NB4 (cell line): ENCODE measurements around the gene SLC5A10.

Source experiments
- DNase-seq: peaks from one replicate; pipeline ENCODE4 v3.0.0; 2010; ENCODE audit warnings: low read depth
- H3K4me3 ChIP-seq: one replicate; pipeline ENCODE4 v1.5.1; 2011; ENCODE audit warnings: mild to moderate bottlenecking, low read depth, low read length, moderate library complexity
- CTCF ChIP-seq: IDR thresholded peaks from one replicate; pipeline ENCODE4 v1.5.1; 2012; ENCODE audit warnings: low read depth, low read length
- MAX ChIP-seq: IDR thresholded peaks from 2 replicates; pipeline ENCODE4 v1.6.1; 2011; ENCODE audit warnings: low read depth, low read length
- MYC ChIP-seq: IDR thresholded peaks from 2 replicates; pipeline ENCODE4 v1.6.1; 2011; ENCODE audit warnings: low read depth, low read length
- POLR2A ChIP-seq: IDR thresholded peaks from 2 replicates; pipeline ENCODE4 v1.6.1; 2011; ENCODE audit warnings: mild to moderate bottlenecking; ENCODE audit not compliant: insufficient read length; ENCODE audit errors: extremely low read depth

The SLC5A10 gene

GRCh38 chr17:18964550-18964949 lies 12.6 kb downstream of the SLC5A10 start:
- DNase-seq: no peak
- no peak overlapping the region for H3K4me3 ChIP-seq
- TF ChIP-seq MAX: no peak
- no peak for TF ChIP-seq POLR2A
- no peak for TF ChIP-seq CTCF
- TF ChIP-seq MYC: no peak

- no peak for DNase-seq
- no peak overlapping the region for H3K4me3 ChIP-seq
- TF ChIP-seq POLR2A (no peak), MYC (no peak), CTCF (no peak), MAX (no peak)
These were observed 13.7 kb downstream of the SLC5A10 start for GRCh38 chr17:18965530-18966236.

DNA sequence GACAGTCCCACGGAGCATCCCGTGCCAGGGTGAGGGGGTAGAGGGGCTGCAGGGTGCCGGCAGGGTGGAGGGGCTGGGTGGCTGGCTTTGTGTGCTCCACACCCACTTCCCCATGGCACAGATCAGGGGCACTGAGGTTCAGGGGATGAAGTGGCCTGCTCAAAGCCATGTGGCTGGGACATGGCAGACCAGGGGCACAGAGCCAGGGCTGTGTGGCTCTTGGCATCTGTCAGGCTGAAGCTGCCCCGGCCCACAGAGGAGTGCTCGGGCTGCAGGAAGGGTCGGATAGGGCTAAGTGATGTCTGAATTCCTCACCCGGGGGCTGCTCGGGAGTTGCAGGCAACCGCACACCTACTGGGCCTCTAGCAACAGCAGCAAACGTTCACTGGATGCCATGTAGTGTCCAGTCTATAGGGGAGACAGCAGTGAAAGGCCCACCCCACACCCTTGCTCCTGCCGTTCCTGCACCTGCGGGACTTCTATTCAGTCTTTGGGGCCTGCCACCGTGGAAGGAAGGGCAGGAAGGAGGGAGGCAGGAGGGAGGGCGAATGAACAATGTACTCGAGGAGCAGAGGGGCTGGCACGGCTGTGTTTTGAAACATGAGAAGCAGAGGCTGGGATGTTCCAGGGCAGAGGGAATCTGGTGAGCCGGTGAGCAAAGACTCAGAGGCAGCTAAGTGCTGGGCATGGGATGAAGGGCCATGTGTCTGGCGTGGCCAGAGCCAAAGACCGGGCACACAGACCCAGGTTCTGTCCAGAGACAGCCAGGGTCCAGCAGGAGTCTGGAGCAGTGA lies 15.1 kb downstream of the SLC5A10 start:
- H3K4me3 ChIP-seq: no peak overlapping the region
- no peak for DNase-seq
- no peak for TF ChIP-seq MAX
- TF ChIP-seq CTCF: no peak
- no peak for TF ChIP-seq MYC
- TF ChIP-seq POLR2A: no peak

DNA sequence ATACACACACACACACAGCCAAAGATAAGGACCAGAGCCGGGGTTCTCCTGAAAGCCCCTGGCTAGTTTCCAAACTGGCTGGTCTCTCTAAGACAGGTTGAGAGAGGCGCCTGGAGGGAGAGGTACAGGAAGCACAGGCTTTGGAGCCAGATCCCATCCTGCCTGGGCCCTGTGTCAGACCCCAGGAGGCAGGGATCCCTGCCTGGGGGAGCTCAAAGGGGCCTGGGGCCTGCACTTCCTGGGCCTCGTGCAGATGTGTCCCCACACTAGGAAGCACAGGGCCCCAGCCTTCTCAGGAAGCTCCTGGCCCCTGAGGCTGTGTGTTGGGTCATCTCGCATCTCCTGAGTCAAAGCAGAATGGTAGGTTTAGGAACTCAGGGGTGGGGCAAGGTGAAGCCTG lies 16.0 kb downstream of the SLC5A10 start:
- no peak overlapping the region for H3K4me3 ChIP-seq
- DNase-seq: peak; percentile 49
- no peak for TF ChIP-seq MYC
- TF ChIP-seq POLR2A: no peak

DNA sequence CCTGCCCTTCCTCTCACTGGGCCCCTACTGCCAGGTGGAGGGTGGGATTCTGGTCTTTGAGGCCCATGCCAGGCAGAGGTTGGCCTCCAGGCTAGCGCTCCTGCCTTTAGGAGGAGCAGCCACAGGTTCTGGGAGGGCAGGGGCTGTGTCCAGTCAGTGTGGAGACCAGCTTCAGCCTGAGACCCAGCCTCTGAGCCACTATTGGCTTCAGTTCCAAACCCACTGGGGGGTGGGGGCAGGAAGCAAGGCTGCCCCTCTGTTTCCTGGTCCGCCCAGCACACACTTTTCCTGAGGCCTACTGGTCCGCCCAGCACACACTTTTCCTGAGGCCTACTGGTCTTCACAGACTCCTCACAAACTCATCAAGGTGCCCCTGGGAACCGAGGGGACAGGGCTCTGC lies 16.4 kb downstream of the SLC5A10 start:
- no peak overlapping the region for H3K4me3 ChIP-seq
- TF ChIP-seq MYC (no peak), CTCF (no peak), POLR2A (no peak), MAX (no peak)
- peak; percentile 25 for DNase-seq
